GM18502 (cell line): Measurements from ENCODE around the gene USP49.

Source experiments
- ATAC-seq: cut with Tn5 transposase; IDR thresholded peaks from one replicate; pipeline ENCODE4 v1.9.1; 2021; ENCODE audit warnings: mild to moderate bottlenecking; ENCODE audit not compliant: unreplicated experiment, poor library complexity

The USP49 gene

DNA sequence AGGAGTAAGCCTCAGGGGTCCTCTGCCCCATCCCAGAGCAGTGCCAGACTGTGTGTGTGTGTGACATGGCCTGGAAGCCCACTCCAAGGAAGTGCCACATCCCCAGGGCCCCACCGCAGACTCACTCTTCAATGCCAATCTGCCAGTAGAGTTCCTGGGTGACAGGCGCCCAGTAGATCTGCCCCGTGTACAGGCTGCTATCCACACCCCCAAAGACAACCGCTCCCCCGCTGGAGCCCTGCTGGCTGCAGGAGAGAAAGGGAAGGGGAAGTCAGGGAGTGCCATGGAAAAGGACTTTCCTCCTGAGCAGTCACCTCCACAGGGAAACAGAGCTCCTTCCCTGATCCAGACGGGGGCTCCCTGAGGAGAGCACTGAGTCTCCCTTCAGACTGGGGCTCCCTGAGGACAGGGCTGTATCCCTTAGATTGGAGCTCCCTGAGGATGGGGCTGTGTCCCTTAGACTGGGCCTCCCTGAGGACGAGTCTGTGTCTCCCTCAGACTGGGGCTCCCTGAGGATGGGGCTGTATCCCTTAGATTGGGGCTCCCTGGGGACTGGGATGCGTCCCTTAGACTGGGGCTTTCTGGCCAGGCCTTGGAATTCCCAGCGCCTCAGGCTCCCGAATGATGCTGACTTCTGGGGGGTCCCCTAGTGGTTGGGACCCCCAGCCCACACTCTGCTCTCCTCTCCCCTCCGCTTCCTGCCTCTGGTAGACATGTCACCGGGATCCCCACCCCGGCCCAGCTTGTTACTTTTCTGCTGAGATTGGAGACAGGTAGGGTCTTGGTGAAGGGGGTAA lies 154.6 kb downstream of the USP49 start:
- ATAC-seq: no peak
